Measurements from ENCODE around the gene GPX4. TPM values are rescaled to one million over a fixed set of nuclear protein-coding genes. Genes with fewer than 3 reads are reported as not detected.

Gene GPX4
- total and polyA plus RNA-seq, 8 donors: 90.0 to 710 (median 348) TPM

GRCh38 chr19:1079566-1080111 lies 24.2 kb upstream of the GPX4 start:
- Histone ChIP-seq H3K4me3 (no peak overlapping the region), H3K27me3 (peaks cover 0 to 16% (median 0%) of the 10 kb centered on the region in 3 donors), H3K36me3 (peaks cover 0 to 50% (median 20%) of the 10 kb centered on the region in 4 donors), H3K27ac (no peak overlapping the region), H3K9me3 (no peaks in the 10 kb centered on the region), H3K4me1 (peaks cover 12 to 59% (median 51%) of the 10 kb centered on the region in 4 donors)
- WGBS, 5 donors: 87 to 92% (median 92%) methylated on average over 42 to 45 of the region's 45 CpGs
- intact Hi-C loops (cut with DNase I; ENCODE audit: low total_unique reads): no loop called here
- DNase-seq: no peak
- TF ChIP-seq POLR2A (IDR thresholded peaks at IDR 0.05) (no peak), POLR2AphosphoS5 (IDR thresholded peaks at IDR 0.05) (no peak), EP300 (IDR thresholded peaks at IDR 0.05) (no peak)
- TF ChIP-seq, protein P1, sequence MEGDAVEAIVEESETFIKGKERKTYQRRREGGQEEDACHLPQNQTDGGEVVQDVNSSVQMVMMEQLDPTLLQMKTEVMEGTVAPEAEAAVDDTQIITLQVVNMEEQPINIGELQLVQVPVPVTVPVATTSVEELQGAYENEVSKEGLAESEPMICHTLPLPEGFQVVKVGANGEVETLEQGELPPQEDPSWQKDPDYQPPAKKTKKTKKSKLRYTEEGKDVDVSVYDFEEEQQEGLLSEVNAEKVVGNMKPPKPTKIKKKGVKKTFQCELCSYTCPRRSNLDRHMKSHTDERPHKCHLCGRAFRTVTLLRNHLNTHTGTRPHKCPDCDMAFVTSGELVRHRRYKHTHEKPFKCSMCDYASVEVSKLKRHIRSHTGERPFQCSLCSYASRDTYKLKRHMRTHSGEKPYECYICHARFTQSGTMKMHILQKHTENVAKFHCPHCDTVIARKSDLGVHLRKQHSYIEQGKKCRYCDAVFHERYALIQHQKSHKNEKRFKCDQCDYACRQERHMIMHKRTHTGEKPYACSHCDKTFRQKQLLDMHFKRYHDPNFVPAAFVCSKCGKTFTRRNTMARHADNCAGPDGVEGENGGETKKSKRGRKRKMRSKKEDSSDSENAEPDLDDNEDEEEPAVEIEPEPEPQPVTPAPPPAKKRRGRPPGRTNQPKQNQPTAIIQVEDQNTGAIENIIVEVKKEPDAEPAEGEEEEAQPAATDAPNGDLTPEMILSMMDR (IDR thresholded peaks at IDR 0.05): no peak

DNA sequence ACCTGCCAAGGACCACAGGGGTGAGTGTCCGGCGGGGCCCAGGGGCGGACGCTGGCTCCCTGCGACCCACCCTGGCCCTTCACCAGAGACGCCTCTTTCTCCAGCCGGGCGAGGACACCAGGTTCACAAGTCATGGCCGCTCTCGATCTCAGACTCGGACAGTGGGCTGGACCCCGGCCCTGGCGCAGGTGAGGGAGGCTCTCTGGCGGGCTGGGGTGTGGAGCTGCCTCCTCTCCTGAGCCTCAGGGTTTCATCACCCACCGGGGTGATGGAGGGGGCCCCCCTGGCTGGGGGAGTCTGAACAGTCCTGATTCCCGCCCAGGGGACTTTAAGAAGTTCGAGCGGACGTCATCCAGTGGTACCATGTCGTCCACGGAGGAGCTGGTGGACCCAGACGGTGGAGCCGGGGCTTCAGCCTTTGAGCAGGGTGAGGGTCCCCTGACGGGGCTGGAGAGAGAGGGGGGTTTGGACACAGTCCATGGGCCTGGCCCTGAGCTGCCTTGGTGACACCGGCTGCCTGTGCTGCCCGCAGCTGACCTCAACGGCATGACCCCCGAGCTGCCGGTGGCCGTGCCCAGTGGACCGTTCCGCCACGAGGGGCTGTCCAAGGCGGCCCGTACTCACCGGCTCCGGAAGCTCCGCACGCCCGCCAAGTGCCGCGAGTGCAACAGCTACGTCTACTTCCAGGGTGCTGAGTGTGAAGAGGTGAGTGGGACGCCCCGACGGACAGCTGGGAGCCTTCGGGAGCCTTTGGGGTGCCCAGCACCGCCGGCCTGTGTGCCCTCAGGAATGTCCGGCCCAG lies 23.2 kb upstream of the GPX4 start:
- Histone ChIP-seq H3K4me3 (no peak overlapping the region), H3K27ac (no peak overlapping the region), H3K27me3 (peaks cover 0 to 16% (median 0%) of the 10 kb centered on the region in 3 donors), H3K4me1 (peaks cover 8 to 50% (median 42%) of the 10 kb centered on the region in 4 donors), H3K36me3 (peaks cover 0 to 53% (median 24%) of the 10 kb centered on the region in 4 donors), H3K9me3 (no peaks in the 10 kb centered on the region)
- no peak for DNase-seq
- TF ChIP-seq, protein P1 (IDR thresholded peaks at IDR 0.05): no peak
- TF ChIP-seq EP300 (IDR thresholded peaks at IDR 0.05) (no peak), POLR2A (IDR thresholded peaks at IDR 0.05) (no peak), POLR2AphosphoS5 (IDR thresholded peaks at IDR 0.05) (no peak)
- intact Hi-C loops (cut with DNase I; ENCODE audit: low total_unique reads): no loop called here
- WGBS, 5 donors: 93 to 96% (median 95%) methylated on average over 38 to 50 of the region's 50 CpGs

DNA sequence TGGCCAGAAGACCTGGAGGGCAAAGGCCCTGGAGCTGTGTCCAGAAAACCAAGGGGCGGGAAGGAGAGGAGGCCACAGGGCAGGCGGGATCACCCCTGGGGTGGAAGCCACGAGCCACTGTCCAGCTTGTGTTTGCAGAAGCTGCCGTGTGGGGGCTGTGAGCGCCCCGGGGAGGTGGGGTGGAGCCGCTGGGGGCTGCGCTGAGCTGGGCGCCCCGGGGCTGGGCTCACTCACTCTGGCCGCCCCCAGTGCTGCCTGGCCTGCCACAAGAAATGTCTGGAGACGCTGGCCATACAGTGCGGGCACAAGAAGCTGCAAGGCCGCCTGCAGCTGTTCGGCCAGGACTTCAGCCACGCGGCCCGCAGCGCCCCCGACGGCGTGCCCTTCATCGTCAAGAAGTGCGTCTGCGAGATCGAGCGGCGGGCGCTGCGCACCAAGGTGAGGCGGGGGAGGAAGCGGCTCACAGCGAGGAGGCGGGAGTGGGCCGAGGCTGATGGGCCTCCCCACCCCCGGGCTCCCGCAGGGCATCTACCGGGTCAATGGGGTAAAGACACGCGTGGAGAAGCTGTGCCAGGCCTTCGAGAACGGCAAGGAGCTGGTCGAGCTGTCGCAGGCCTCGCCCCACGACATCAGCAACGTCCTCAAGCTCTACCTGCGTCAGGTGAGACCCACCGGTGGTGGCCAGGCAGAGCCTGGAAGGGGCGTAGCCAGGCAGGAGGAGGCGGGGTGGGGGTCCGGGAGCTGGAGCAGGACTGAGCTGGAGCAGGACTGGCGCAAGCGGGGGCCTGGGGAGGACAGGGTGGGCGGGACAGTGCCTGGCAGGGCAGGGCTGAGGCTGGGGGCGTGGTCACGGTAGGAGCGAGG lies 22.3 kb upstream of the GPX4 start:
- Histone ChIP-seq H3K4me3 (peak overlapping the region in 3 of 4 donors; percentile 24 to 43 (median 25)), H3K27ac (peak overlapping the region; percentile 56 to 78 (median 69))
- DNase-seq: peak in 1 of 2 donors; percentile 60

More for the DNA sequence above, 22.3 kb upstream of the GPX4 start:
- TF ChIP-seq, protein P1 (IDR thresholded peaks at IDR 0.05): no peak
- TF ChIP-seq POLR2A (IDR thresholded peaks at IDR 0.05) (no peak), POLR2AphosphoS5 (IDR thresholded peaks at IDR 0.05) (no peak)
- Histone ChIP-seq H3K9me3 (no peaks in the 10 kb centered on the region), H3K27me3 (peaks cover 0 to 16% (median 0%) of the 10 kb centered on the region in 3 donors), H3K36me3 (peaks cover 4 to 62% (median 34%) of the 10 kb centered on the region in 4 donors), H3K4me1 (peaks cover 8 to 48% (median 37%) of the 10 kb centered on the region in 4 donors)
- intact Hi-C loops (cut with DNase I; ENCODE audit: low total_unique reads): no loop called here
- 42 to 70% (median 59%) methylated on average over 52 to 58 of the region's 58 CpGs for WGBS, 5 donors

Data from stomach (tissue), 9 donors.